Memory B cell (primary cell): ENCODE data around the gene RPRD2.

Experiments
- ATAC-seq: fragments of 150-1000 bp; cut with Tn5 transposase; 2 replicates; pipeline ENCODE4 v1.10.0; 2021; ENCODE audit warnings: low read depth, mild to moderate bottlenecking, moderate library complexity
- DNase-seq, 2 donors: peaks; one replicate each; pipeline ENCODE4 v3.0.0; 2022; ENCODE audit warnings: low spot score in 2 of 2
- H3K27ac Mint-ChIP-seq: one replicate; pipeline ENCODE4 v1.8.0; 2022; ENCODE audit warnings: mild to moderate bottlenecking, moderate library complexity, mixed read lengths
- H3K27me3 Mint-ChIP-seq: one replicate; pipeline ENCODE4 v1.8.0; 2022; ENCODE audit warnings: mixed read lengths
- H3K36me3 Mint-ChIP-seq: one replicate; pipeline ENCODE4 v1.8.0; 2022; ENCODE audit warnings: mild to moderate bottlenecking, mixed read lengths
- H3K4me1 Mint-ChIP-seq: one replicate; pipeline ENCODE4 v1.8.0; 2022; ENCODE audit warnings: mixed read lengths
- H3K4me3 Mint-ChIP-seq: one replicate; pipeline ENCODE4 v1.8.0; 2022; ENCODE audit warnings: mild to moderate bottlenecking, moderate library complexity, mixed read lengths
- H3K9me3 Mint-ChIP-seq: one replicate; pipeline ENCODE4 v1.8.0; 2022; ENCODE audit warnings: mixed read lengths

Gene RPRD2

GRCh38 chr1:150505431-150505830 lies 141.5 kb downstream of the RPRD2 start:
- Mint-ChIP-seq H3K4me1 (no peaks in the 10 kb centered on the region), H3K9me3 (no peaks in the 10 kb centered on the region), H3K27ac (no peak overlapping the region), H3K36me3 (peaks cover 29% of the 10 kb centered on the region), H3K27me3 (no peaks in the 10 kb centered on the region), H3K4me3 (no peak overlapping the region)
- DNase-seq = no peak
- no peak for ATAC-seq

DNA sequence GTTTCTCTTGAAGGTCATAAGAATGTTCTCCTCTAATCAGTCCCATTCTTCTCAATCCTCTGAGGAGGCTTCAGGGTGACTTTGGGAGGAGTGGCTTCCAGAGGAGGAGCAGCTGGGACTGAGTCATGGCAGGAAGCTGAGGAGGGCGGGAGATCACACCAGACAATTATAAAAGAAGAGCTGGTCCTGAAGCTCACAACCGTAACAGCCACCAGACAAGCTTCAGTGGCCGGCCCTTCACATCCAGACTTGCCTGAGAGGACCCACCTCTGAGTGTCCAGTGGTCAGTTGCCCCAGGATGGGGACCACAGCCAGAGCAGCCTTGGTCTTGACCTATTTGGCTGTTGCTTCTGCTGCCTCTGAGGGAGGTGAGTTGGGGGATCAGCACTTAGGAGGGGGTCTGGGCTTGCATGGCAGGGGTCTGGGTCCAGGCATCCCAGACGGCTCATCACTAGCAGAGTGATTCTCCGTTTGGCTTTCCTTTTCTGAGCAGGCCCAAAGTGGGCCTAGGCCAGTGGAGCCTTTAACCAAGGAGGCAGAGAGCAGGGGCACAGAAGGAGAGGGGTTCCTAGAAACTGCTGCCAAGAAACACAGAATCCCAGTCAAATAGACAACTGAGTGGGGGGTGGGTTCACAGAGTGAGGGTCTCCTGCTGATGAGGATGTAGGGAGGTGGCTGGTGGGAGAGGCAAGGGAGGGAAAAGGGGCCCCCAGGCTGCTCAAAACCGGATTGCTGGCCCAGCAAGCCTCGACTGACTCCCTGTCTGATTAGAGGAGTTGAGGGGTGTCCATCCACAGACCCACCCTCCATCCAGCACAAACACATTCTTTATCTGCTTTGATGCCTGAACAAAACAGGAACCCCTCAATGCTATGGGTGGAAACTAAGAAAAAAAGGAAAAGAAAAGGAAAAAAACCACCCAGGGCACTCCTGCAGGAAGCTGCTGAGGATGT lies 144.2 kb downstream of the RPRD2 start, which contains the start of gene ECM1:
TSS of gene ECM1 (plus strand) at position 198 of the 953 bp plus-strand sequence. CDS start at position 299, 101 bp downstream.
- no peak within 1 kb of the TSS for H3K4me3 Mint-ChIP-seq
- no peak for ATAC-seq
- H3K36me3 Mint-ChIP-seq = peaks cover 25% of the 10 kb centered on the region
- no peaks in the 10 kb centered on the region for H3K4me1 Mint-ChIP-seq
- H3K27ac Mint-ChIP-seq = no peak within 1 kb of the TSS
- no peaks in the 10 kb centered on the region for H3K9me3 Mint-ChIP-seq
- no peak for DNase-seq
- H3K27me3 Mint-ChIP-seq = no peaks in the 10 kb centered on the region

DNA sequence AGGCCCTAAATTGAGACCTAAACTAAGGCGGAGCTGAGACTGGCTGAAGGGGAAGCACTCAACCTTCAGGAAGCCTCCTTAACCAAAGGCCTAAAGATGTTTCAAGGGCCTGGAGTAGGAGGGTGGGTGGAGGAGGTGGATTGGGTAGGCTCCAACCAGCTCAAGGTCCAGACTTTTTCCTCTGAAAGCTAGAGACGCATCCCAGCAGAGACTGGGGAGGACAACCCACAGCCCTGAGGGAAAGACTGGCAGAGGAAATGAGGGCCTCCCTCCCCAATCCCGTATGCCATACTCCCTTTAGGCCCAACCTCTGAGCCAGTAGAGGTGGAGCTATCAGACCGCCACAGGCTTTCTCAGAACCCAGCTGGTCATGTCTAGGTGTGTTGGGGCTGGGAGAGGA lies 145.0 kb downstream of the RPRD2 start:
- Mint-ChIP-seq H3K4me3 (no peak overlapping the region), H3K36me3 (peaks cover 22% of the 10 kb centered on the region), H3K27ac (no peak overlapping the region), H3K4me1 (no peaks in the 10 kb centered on the region), H3K9me3 (no peaks in the 10 kb centered on the region), H3K27me3 (no peaks in the 10 kb centered on the region)
- ATAC-seq (no peak), DNase-seq (no peak)

DNA sequence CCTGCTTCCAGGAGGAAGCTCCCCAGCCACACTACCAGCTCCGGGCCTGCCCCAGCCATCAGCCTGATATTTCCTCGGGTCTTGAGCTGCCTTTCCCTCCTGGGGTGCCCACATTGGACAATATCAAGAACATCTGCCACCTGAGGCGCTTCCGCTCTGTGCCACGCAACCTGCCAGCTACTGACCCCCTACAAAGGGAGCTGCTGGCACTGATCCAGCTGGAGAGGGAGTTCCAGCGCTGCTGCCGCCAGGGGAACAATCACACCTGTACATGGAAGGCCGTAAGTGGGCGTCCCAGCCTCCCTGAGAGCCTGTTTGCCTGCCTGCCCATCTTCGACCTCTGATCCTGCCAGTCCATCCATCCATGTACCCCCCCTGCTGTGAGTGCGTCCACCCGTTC lies 147.6 kb downstream of the RPRD2 start:
- no peaks in the 10 kb centered on the region for H3K27me3 Mint-ChIP-seq
- DNase-seq = no peak
- H3K27ac Mint-ChIP-seq = no peak overlapping the region
- ATAC-seq = no peak
- no peak overlapping the region for H3K4me3 Mint-ChIP-seq
- H3K4me1 Mint-ChIP-seq = peaks cover 6% of the 10 kb centered on the region
- peaks cover 12% of the 10 kb centered on the region for H3K36me3 Mint-ChIP-seq
- no peaks in the 10 kb centered on the region for H3K9me3 Mint-ChIP-seq

GRCh38 chr1:150511985-150512660 lies 148.2 kb downstream of the RPRD2 start:
- H3K36me3 Mint-ChIP-seq = peaks cover 8% of the 10 kb centered on the region
- ATAC-seq (no peak), DNase-seq (no peak)
- no peak overlapping the region for H3K4me3 Mint-ChIP-seq
- no peaks in the 10 kb centered on the region for H3K27me3 Mint-ChIP-seq
- no peaks in the 10 kb centered on the region for H3K9me3 Mint-ChIP-seq
- no peak overlapping the region for H3K27ac Mint-ChIP-seq
- H3K4me1 Mint-ChIP-seq = peaks cover 9% of the 10 kb centered on the region

DNA sequence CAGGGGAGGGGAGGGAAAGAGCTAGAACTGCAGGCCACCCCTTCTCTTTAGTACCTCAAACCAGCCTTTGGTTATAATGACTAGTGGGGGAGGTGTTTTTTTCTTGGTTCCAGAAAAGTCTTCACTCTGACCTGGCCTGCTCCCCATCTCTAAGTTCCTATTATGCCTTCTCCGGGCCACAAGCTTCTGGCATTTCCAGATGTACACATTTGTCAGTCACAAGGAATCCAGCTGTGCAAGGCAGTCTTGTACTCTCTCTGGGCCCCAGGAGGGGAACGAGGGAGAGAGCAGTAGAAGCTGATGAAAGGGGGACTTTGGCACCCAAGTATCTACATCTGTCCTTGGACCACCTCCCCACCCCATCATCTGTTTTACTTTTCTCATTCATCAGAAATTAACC lies 148.9 kb downstream of the RPRD2 start:
- no peaks in the 10 kb centered on the region for H3K27me3 Mint-ChIP-seq
- H3K9me3 Mint-ChIP-seq = no peaks in the 10 kb centered on the region
- no peak for ATAC-seq
- no peak for DNase-seq
- peaks cover 5% of the 10 kb centered on the region for H3K36me3 Mint-ChIP-seq
- no peak overlapping the region for H3K27ac Mint-ChIP-seq
- peaks cover 15% of the 10 kb centered on the region for H3K4me1 Mint-ChIP-seq
- H3K4me3 Mint-ChIP-seq = no peak overlapping the region

DNA sequence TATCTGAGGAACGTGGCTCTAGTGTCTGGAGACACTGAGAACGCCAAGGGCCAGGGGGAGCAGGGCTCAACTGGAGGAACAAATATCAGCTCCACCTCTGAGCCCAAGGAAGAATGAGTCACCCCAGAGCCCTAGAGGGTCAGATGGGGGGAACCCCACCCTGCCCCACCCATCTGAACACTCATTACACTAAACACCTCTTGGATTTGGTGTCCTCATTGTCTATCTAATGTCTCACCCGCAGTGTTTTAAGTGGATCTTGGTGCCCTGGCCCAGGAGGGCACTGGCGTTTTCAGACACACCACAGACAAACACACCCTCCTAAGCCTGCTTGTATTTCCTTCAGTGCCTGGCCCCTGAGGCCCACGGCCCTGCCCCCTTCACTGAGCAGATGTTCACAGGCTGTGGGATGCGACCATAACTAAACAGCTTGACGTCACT lies 149.4 kb downstream of the RPRD2 start:
- DNase-seq = no peak
- no peak for ATAC-seq
- Mint-ChIP-seq H3K4me3 (no peak overlapping the region), H3K4me1 (peaks cover 15% of the 10 kb centered on the region), H3K27ac (no peak overlapping the region), H3K36me3 (peaks cover 5% of the 10 kb centered on the region), H3K9me3 (no peaks in the 10 kb centered on the region), H3K27me3 (no peaks in the 10 kb centered on the region)

GRCh38 chr1:150514260-150514659 lies 150.3 kb downstream of the RPRD2 start:
- H3K4me1 Mint-ChIP-seq = peaks cover 15% of the 10 kb centered on the region
- no peaks in the 10 kb centered on the region for H3K27me3 Mint-ChIP-seq
- ATAC-seq = no peak
- DNase-seq = no peak
- H3K36me3 Mint-ChIP-seq = peaks cover 5% of the 10 kb centered on the region
- no peak overlapping the region for H3K27ac Mint-ChIP-seq
- H3K4me3 Mint-ChIP-seq = peak overlapping the region; percentile 88
- H3K9me3 Mint-ChIP-seq = no peaks in the 10 kb centered on the region

DNA sequence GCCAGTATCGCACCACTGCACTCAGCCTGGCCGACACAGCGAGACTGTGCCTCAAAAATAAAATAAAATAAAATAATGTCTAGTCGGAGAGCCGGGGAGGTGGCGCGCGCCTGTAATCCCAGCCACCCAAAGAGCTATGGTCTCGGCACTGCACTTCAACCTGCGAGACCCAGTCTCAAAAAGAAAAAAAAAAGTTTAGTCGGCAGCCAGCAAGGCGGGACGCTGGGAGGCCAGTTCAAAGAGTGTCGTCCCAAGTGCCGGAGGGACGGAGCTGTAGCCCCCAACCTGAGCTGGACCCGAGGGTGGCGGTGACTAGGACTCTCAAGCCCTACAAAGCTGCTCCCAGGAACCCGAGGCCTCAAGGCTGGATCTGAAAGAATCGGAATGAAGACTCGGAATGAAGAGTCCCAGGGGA lies 151.0 kb downstream of the RPRD2 start:
- peaks cover 15% of the 10 kb centered on the region for H3K4me1 Mint-ChIP-seq
- ATAC-seq (no peak), DNase-seq (peak in 1 of 2 donors; percentile 9)
- H3K4me3 Mint-ChIP-seq = peak overlapping the region; percentile 88
- H3K36me3 Mint-ChIP-seq = peaks cover 5% of the 10 kb centered on the region
- H3K9me3 Mint-ChIP-seq = no peaks in the 10 kb centered on the region
- H3K27ac Mint-ChIP-seq = peak overlapping the region; percentile 56
- H3K27me3 Mint-ChIP-seq = no peaks in the 10 kb centered on the region

GRCh38 chr1:150515328-150516049 lies 151.5 kb downstream of the RPRD2 start, which contains the start of gene FALEC:
TSS of gene FALEC (plus strand) at chr1:150515752.
- Mint-ChIP-seq H3K4me1 (peaks cover 15% of the 10 kb centered on the region), H3K27ac (peak within 1 kb of the TSS; percentile 56), H3K9me3 (no peaks in the 10 kb centered on the region), H3K27me3 (no peaks in the 10 kb centered on the region), H3K36me3 (peaks cover 5% of the 10 kb centered on the region), H3K4me3 (peak within 1 kb of the TSS; percentile 88)
- ATAC-seq (peak; percentile 90), DNase-seq (peak; percentile 82 to 87)

DNA sequence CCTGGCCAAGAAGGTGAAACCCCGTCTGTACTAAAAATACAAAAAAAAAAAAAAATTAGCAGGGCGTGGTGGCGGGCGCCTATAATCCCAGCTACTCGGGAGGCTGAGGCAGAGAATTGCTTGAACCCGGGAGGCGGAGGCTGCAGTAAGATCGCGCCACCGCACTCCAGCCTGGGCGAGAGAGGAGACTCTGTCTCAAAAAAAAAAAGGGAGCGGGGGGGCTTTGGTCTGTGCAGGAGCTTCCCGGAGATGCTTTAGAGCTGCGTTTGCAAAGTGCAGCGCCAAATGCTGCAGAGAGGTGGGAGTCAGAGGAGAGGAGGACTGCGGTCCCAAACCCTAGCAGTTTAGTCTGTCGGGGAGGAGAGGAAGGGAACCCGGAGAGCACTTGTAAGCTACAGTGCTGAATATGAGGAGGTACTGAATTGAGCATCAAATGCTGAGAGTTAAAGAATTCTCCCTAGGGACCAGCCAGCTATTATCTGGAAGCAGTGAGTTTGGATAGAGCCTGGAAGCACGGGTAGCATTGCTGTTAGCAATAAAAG lies 152.2 kb downstream of the RPRD2 start:
- Mint-ChIP-seq H3K36me3 (peaks cover 5% of the 10 kb centered on the region), H3K27ac (peak overlapping the region; percentile 56), H3K27me3 (no peaks in the 10 kb centered on the region), H3K9me3 (no peaks in the 10 kb centered on the region), H3K4me3 (peak overlapping the region; percentile 88), H3K4me1 (peaks cover 15% of the 10 kb centered on the region)
- DNase-seq (peak in 1 of 2 donors; percentile 18), ATAC-seq (no peak)

GRCh38 chr1:150516616-150517015 lies 152.7 kb downstream of the RPRD2 start:
- ATAC-seq = peak; percentile 9
- peak overlapping the region; percentile 56 for H3K27ac Mint-ChIP-seq
- peaks cover 5% of the 10 kb centered on the region for H3K36me3 Mint-ChIP-seq

GRCh38 chr1:150521196-150521968 lies 157.4 kb downstream of the RPRD2 start:
- Mint-ChIP-seq H3K4me3 (no peak overlapping the region), H3K36me3 (no peaks in the 10 kb centered on the region), H3K4me1 (peaks cover 11% of the 10 kb centered on the region), H3K27ac (no peak overlapping the region), H3K27me3 (no peaks in the 10 kb centered on the region), H3K9me3 (no peaks in the 10 kb centered on the region)
- no peak for ATAC-seq
- DNase-seq = no peak

More at GRCh38 chr1:150516616-150517015, 152.7 kb downstream of the RPRD2 start:
- Mint-ChIP-seq H3K9me3 (no peaks in the 10 kb centered on the region), H3K4me3 (peak overlapping the region; percentile 88), H3K4me1 (peaks cover 15% of the 10 kb centered on the region), H3K27me3 (no peaks in the 10 kb centered on the region)
- no peak for DNase-seq
